HEK293 (cell line): Measurements from ENCODE around the gene C4orf50.

Experiments
- CTCF ChIA-PET: fragments of 350-600 bp; formaldehyde crosslinking; extraction: SDS; loops from one replicate; lab custom pipeline; 2021; ENCODE audit warnings: antibody characterized with exemption; lab: Yijun Ruan, JAX
- POLR2A ChIA-PET: fragments of 300-600 bp; formaldehyde crosslinking; extraction: SDS; loops from one replicate; lab custom pipeline; 2020; ENCODE audit warnings: antibody characterized with exemption, inconsistent platforms; lab: Yijun Ruan, JAX
- H3K27ac ChIP-seq: fragments of 200-500 bp; sonication (Bioruptor generic); 2 replicates; pipeline ENCODE4 v1.5.1; 2014; ENCODE audit warnings: low read depth, low read length, control low read depth, inconsistent platforms; ENCODE audit errors: extremely low read depth
- H3K36me3 ChIP-seq, 2 experiments: fragments of 200-500 bp in 1 of 2; sonication (Bioruptor generic) in 1 of 2; 1 replicate in 1 of 2; 2 replicates in 1 of 2; pipeline ENCODE4 v1.5.1; 2014 to 2017; ENCODE audit warnings: inconsistent platforms in 2 of 2, low read length in 2 of 2; ENCODE audit not compliant: control insufficient read depth in 2 of 2, insufficient read depth in 1 of 2
- H3K4me1 ChIP-seq: fragments of 200-500 bp; sonication (Bioruptor generic); 2 replicates; pipeline ENCODE4 v1.5.1; 2014; ENCODE audit warnings: mild to moderate bottlenecking, low read length, inconsistent platforms; ENCODE audit not compliant: control insufficient read depth, insufficient read depth
- H3K4me3 ChIP-seq: 2 replicates; pipeline ENCODE4 v1.5.1; 2011; ENCODE audit warnings: low read depth, mild to moderate bottlenecking, control low read depth, low read length, moderate library complexity
- H3K9me3 ChIP-seq: fragments of 200-500 bp; sonication (Bioruptor generic); 2 replicates; pipeline ENCODE4 v1.5.1; 2014; ENCODE audit warnings: low read depth, low read length, inconsistent platforms; ENCODE audit not compliant: control insufficient read depth, insufficient read depth
- EGR2 ChIP-seq: fragments of 450-650 bp; formaldehyde crosslinking; IDR thresholded peaks from 2 replicates; pipeline ENCODE4 v1.5.1; 2016; ENCODE audit warnings: low read depth, missing biosample characterization, missing genetic modification characterization
- GLI4 ChIP-seq: fragments of 450-650 bp; formaldehyde crosslinking; IDR thresholded peaks from 2 replicates; pipeline ENCODE4 v1.5.1; 2016; ENCODE audit warnings: missing biosample characterization, missing genetic modification characterization
- KLF8 ChIP-seq: fragments of 450-650 bp; formaldehyde crosslinking; IDR thresholded peaks from 2 replicates; pipeline ENCODE4 v1.5.1; 2016; ENCODE audit warnings: missing biosample characterization, missing genetic modification characterization
- OSR2 ChIP-seq: fragments of 450-650 bp; formaldehyde crosslinking; IDR thresholded peaks from 2 replicates; pipeline ENCODE4 v1.5.1; 2016; ENCODE audit warnings: missing biosample characterization, missing genetic modification characterization
- ZBTB48 ChIP-seq: fragments of 450-650 bp; formaldehyde crosslinking; IDR thresholded peaks from 2 replicates; pipeline ENCODE4 v1.5.1; 2016; ENCODE audit warnings: missing biosample characterization, missing genetic modification characterization
- ZBTB8A ChIP-seq: fragments of 450-650 bp; formaldehyde crosslinking; IDR thresholded peaks from 2 replicates; pipeline ENCODE4 v1.5.1; 2016; ENCODE audit warnings: missing biosample characterization, missing genetic modification characterization
- ZNF157 ChIP-seq: fragments of 450-650 bp; formaldehyde crosslinking; IDR thresholded peaks from 2 replicates; pipeline ENCODE4 v1.5.1; 2016; ENCODE audit warnings: missing biosample characterization, missing genetic modification characterization
- ZNF211 ChIP-seq: fragments of 450-650 bp; formaldehyde crosslinking; IDR thresholded peaks from 2 replicates; pipeline ENCODE4 v1.5.1; 2016; ENCODE audit warnings: low read depth, missing biosample characterization, missing genetic modification characterization
- ZNF654 ChIP-seq: fragments of 450-650 bp; formaldehyde crosslinking; IDR thresholded peaks from 2 replicates; pipeline ENCODE4 v1.5.1; 2016; ENCODE audit warnings: low read depth, missing biosample characterization, missing genetic modification characterization
- ZNF664 ChIP-seq: fragments of 450-650 bp; formaldehyde crosslinking; IDR thresholded peaks from 2 replicates; pipeline ENCODE4 v1.5.1; 2016; ENCODE audit warnings: missing biosample characterization, missing genetic modification characterization
- TF ChIP-seq, protein P1 (sequence below): fragments of 450-650 bp; formaldehyde crosslinking; IDR thresholded peaks from 2 replicates; pipeline ENCODE4 v1.5.1; 2016; ENCODE audit warnings: missing biosample characterization, missing genetic modification characterization, low read depth
- TF ChIP-seq, protein P2 (sequence below): fragments of 450-650 bp; formaldehyde crosslinking; IDR thresholded peaks from 2 replicates; pipeline ENCODE4 v1.5.1; 2016; ENCODE audit warnings: missing biosample characterization, missing genetic modification characterization, borderline replicate concordance

Gene C4orf50

DNA sequence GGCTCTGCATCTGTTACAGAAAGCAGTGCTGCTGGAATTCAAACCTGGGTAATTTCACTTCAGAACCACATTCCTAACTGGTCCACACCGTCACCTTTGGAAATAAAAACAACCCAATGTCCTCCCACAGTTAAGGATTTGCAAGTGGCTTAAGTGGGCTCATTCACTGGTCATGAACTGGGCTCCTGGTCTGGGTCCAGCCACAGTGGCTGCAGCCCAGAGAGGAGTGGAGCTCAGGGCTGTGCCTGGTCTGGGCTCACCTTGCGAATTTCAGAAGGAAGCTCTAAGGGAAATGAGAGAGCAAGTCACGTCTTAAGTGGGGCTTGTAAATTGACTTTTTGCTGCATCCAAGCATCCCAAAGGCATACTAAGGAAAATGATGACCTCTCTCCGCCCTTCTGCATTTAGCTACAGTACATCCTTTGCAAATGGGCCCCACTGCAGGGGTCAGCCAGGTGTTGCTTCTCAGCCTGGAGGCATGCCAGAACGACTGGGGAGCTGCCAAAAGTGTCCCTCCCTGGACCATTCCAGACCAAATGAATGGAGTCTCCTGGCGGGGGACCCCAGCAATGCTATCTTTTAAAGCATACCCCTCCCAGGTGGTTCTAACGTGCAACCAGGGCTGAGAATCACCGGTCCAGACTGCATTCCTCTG is 99.8 kb downstream of the C4orf50 start:
- no peak for TF ChIP-seq KLF8 (tag by site-specific recombination)
- Histone ChIP-seq H3K36me3 (no peaks in the 10 kb centered on the region), H3K4me1 (no peaks in the 10 kb centered on the region), H3K4me3 (no peak overlapping the region), H3K27ac (no peak overlapping the region), H3K9me3 (no peaks in the 10 kb centered on the region)
- CTCF ChIA-PET, result no interaction called here
- POLR2A ChIA-PET, result no interaction called here

DNA sequence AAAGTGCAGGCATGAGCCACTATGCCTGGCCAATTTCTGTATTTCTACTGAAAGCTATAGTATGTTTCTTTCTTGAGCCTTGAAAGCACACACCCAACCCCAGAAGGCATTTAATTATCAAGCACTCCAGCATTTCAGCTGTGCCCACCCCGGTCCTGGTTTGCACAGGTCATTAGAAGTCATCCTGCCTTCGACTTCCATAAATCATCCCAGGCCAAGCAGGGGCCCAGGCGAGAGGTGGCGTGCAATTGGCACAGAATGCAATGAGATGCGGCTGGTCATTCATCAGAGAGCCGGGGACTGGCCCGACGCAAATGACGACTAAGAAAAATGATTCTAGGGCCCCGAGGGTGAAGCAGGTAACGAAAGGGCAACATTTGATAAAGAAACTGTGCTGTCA is 100.6 kb downstream of the C4orf50 start:
- no peaks in the 10 kb centered on the region for H3K4me1 ChIP-seq
- POLR2A ChIA-PET, result no interaction called here
- TF ChIP-seq EGR2 (tag by site-specific recombination) (no peak), ZBTB48 (no peak), ZBTB8A (tag by site-specific recombination) (no peak), ZNF211 (tag by site-specific recombination) (no peak), OSR2 (tag by site-specific recombination) (no peak), ZNF664 (no peak)
- TF ChIP-seq, protein P1, sequence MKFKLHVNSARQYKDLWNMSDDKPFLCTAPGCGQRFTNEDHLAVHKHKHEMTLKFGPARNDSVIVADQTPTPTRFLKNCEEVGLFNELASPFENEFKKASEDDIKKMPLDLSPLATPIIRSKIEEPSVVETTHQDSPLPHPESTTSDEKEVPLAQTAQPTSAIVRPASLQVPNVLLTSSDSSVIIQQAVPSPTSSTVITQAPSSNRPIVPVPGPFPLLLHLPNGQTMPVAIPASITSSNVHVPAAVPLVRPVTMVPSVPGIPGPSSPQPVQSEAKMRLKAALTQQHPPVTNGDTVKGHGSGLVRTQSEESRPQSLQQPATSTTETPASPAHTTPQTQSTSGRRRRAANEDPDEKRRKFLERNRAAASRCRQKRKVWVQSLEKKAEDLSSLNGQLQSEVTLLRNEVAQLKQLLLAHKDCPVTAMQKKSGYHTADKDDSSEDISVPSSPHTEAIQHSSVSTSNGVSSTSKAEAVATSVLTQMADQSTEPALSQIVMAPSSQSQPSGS, result no peak
- TF ChIP-seq, protein P2, sequence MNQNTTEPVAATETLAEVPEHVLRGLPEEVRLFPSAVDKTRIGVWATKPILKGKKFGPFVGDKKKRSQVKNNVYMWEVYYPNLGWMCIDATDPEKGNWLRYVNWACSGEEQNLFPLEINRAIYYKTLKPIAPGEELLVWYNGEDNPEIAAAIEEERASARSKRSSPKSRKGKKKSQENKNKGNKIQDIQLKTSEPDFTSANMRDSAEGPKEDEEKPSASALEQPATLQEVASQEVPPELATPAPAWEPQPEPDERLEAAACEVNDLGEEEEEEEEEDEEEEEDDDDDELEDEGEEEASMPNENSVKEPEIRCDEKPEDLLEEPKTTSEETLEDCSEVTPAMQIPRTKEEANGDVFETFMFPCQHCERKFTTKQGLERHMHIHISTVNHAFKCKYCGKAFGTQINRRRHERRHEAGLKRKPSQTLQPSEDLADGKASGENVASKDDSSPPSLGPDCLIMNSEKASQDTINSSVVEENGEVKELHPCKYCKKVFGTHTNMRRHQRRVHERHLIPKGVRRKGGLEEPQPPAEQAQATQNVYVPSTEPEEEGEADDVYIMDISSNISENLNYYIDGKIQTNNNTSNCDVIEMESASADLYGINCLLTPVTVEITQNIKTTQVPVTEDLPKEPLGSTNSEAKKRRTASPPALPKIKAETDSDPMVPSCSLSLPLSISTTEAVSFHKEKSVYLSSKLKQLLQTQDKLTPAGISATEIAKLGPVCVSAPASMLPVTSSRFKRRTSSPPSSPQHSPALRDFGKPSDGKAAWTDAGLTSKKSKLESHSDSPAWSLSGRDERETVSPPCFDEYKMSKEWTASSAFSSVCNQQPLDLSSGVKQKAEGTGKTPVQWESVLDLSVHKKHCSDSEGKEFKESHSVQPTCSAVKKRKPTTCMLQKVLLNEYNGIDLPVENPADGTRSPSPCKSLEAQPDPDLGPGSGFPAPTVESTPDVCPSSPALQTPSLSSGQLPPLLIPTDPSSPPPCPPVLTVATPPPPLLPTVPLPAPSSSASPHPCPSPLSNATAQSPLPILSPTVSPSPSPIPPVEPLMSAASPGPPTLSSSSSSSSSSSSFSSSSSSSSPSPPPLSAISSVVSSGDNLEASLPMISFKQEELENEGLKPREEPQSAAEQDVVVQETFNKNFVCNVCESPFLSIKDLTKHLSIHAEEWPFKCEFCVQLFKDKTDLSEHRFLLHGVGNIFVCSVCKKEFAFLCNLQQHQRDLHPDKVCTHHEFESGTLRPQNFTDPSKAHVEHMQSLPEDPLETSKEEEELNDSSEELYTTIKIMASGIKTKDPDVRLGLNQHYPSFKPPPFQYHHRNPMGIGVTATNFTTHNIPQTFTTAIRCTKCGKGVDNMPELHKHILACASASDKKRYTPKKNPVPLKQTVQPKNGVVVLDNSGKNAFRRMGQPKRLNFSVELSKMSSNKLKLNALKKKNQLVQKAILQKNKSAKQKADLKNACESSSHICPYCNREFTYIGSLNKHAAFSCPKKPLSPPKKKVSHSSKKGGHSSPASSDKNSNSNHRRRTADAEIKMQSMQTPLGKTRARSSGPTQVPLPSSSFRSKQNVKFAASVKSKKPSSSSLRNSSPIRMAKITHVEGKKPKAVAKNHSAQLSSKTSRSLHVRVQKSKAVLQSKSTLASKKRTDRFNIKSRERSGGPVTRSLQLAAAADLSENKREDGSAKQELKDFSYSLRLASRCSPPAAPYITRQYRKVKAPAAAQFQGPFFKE (tag by site-specific recombination), result no peak
- TF ChIP-seq, all 188 proteins: peak for 0
- no peak overlapping the region for H3K27ac ChIP-seq
- H3K36me3 ChIP-seq, result no peaks in the 10 kb centered on the region
- H3K9me3 ChIP-seq, result no peaks in the 10 kb centered on the region
- CTCF ChIA-PET, result no interaction called here
- H3K4me3 ChIP-seq, result no peak overlapping the region

DNA sequence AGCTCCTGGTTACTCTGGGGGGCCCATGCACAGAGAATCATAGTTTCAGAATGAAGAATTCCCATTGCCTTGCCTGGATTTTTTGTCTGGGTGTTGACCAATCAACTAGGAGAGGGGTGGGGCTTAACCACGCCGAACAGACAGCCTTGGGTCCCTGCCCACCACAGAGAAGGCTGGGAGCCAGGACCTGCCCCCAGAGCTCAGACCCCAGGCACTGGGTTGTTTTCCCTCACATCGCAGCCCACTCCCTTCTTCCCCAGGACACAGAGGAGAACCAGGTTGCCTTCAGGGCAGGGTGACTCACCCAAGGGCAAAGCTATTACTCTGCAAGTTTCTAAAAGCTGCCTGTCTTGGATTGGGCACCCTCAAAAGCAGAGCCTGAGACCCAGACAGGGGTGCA is 102.0 kb downstream of the C4orf50 start:
- Histone ChIP-seq H3K27ac (no peak overlapping the region), H3K9me3 (no peaks in the 10 kb centered on the region), H3K4me3 (no peak overlapping the region), H3K36me3 (no peaks in the 10 kb centered on the region), H3K4me1 (no peaks in the 10 kb centered on the region)
- POLR2A ChIA-PET, result no interaction called here
- no peak for TF ChIP-seq GLI4 (tag by site-specific recombination)
- TF ChIP-seq ZNF654 (tag by site-specific recombination), result no peak
- no peak for TF ChIP-seq ZNF157
- CTCF ChIA-PET, result interaction anchor here (0.6 kb wide), 1 partner anchor 103 kb away, joined by 3 read pairs; no protein-coding TSS in a partner anchor
